Endothelial cell of umbilical vein (primary cell): Measurements from ENCODE around the gene TEX101. TPM values are rescaled to one million over a fixed set of nuclear protein-coding genes. Genes with fewer than 3 reads are reported as not detected.

Experiments used
- BruUV-seq: library from RNA; stranded (reverse); fragments of 400-500 nt; replicated peaks from 2 replicates; lab custom pipeline; 2021; lab: Mats Ljungman, UMichigan
- CTCF ChIA-PET: fragments of 300-600, 350-600 bp; sonication (Branson Sonifier 250); formaldehyde crosslinking; loops from one replicate; lab custom pipeline; 2021; ENCODE audit warnings: antibody characterized with exemption, inconsistent platforms; lab: Charles Lee
- POLR2A ChIA-PET: fragments of 300-600, 350-600 bp; sonication (Branson Sonifier 250); formaldehyde crosslinking; loops from one replicate; lab custom pipeline; 2021; ENCODE audit warnings: antibody characterized with exemption, inconsistent platforms; lab: Charles Lee
- DNase-seq: peaks from one replicate; pipeline ENCODE4 v3.0.0-alpha.2; 2011; ENCODE audit warnings: low read depth, low spot score
- FAIRE-seq: peaks from 2 replicates; lab custom pipeline; 2011; peaks lifted over from hg19 to GRCh38; lab: Jason Lieb, UNC
- H2AFZ ChIP-seq: 2 replicates; pipeline ENCODE4 v1.6.0; 2012; ENCODE audit warnings: low read depth, low read length, control low read depth, inconsistent platforms
- H3K27ac ChIP-seq: 2 replicates; pipeline ENCODE4 v1.5.1; 2011; ENCODE audit warnings: low read depth, mild to moderate bottlenecking, control low read depth, low read length, moderate library complexity; ENCODE audit not compliant: insufficient read depth
- H3K27me3 ChIP-seq, 2 experiments: 2 replicates each; pipeline versions ENCODE4 v1.6.0 to v1.6.1; 2011; ENCODE audit warnings: low read length in 2 of 2, mixed read lengths in 1 of 2; ENCODE audit not compliant: control insufficient read depth in 2 of 2, insufficient read depth in 2 of 2
- H3K36me3 ChIP-seq, 2 experiments: 2 replicates in 1 of 2; 3 replicates in 1 of 2; pipeline ENCODE4 v1.5.1; 2011; ENCODE audit warnings: low read length in 2 of 2, mild to moderate bottlenecking in 1 of 2, moderate library complexity in 1 of 2; ENCODE audit not compliant: control insufficient read depth in 2 of 2, insufficient read depth in 2 of 2; ENCODE audit errors: extremely low read depth in 1 of 2
- H3K4me1 ChIP-seq: 3 replicates; pipeline ENCODE4 v1.5.1; 2011; ENCODE audit warnings: mild to moderate bottlenecking, low read length; ENCODE audit not compliant: control insufficient read depth, insufficient read depth; ENCODE audit errors: extremely low read depth
- H3K4me2 ChIP-seq: 2 replicates; pipeline ENCODE4 v1.6.1; 2011; ENCODE audit warnings: low read length, control low read depth, mixed read lengths; ENCODE audit not compliant: insufficient read depth
- H3K4me3 ChIP-seq, 3 experiments: fragments of 200-600 bp in 1 of 3; sonication (generic), shearing (Covaris generic) in 1 of 3; replicated peaks in 1 of 3; 2 replicates each; pipeline ENCODE4 v1.5.1; 2011 to 2016; ENCODE audit warnings: control low read depth in 3 of 3, low read length in 3 of 3, mild to moderate bottlenecking in 2 of 3, inconsistent platforms in 1 of 3, low read depth in 1 of 3, moderate library complexity in 1 of 3; ENCODE audit not compliant: insufficient read depth in 1 of 3
- H3K79me2 ChIP-seq: 2 replicates; pipeline ENCODE4 v1.6.0; 2012; ENCODE audit warnings: low read length, inconsistent platforms; ENCODE audit not compliant: control insufficient read depth, insufficient read depth
- H3K9ac ChIP-seq: replicated peaks from 2 replicates; pipeline ENCODE3; 2011; ENCODE audit warnings: low read length, control low read depth; ENCODE audit not compliant: insufficient read depth; ENCODE audit errors: extremely low read depth
- H3K9me1 ChIP-seq: replicated peaks from 3 replicates; pipeline ENCODE4 v1.6.0; 2011; ENCODE audit warnings: mild to moderate bottlenecking, low read length; ENCODE audit not compliant: control insufficient read depth, insufficient read depth; ENCODE audit errors: extremely low read depth
- H3K9me3 ChIP-seq: replicated peaks from 2 replicates; pipeline ENCODE4 v1.5.1; 2012; ENCODE audit warnings: low read length, inconsistent platforms; ENCODE audit not compliant: control insufficient read depth, insufficient read depth
- H4K20me1 ChIP-seq: replicated peaks from 2 replicates; pipeline ENCODE3; 2011; ENCODE audit warnings: mild to moderate bottlenecking, low read length; ENCODE audit not compliant: control insufficient read depth, insufficient read depth; ENCODE audit errors: extremely low read depth
- CTCF ChIP-seq, 2 donors: IDR thresholded peaks; 1 replicate in 1 of 2; 2 replicates in 1 of 2; pipeline ENCODE4 v1.5.1; 2011; ENCODE audit warnings: low read length in 2 of 2, mild to moderate bottlenecking in 2 of 2, moderate library complexity in 2 of 2, control low read depth in 1 of 2, inconsistent platforms in 1 of 2, low read depth in 1 of 2; ENCODE audit not compliant: insufficient read depth in 1 of 2; ENCODE audit errors: extremely low read depth in 1 of 2
- EZH2 ChIP-seq: IDR thresholded peaks from 2 replicates; pipeline ENCODE4 v1.6.1; 2012; ENCODE audit warnings: borderline replicate concordance, low read depth, mild to moderate bottlenecking, moderate library complexity, low read length, inconsistent platforms; ENCODE audit not compliant: severe bottlenecking
- FOS ChIP-seq: IDR thresholded peaks from 2 replicates; pipeline ENCODE4 v1.6.1; 2011; ENCODE audit warnings: mild to moderate bottlenecking, low read length, moderate library complexity, borderline replicate concordance; ENCODE audit not compliant: insufficient read depth
- GATA2 ChIP-seq: IDR thresholded peaks from 2 replicates; pipeline ENCODE4 v1.7.0; 2011; ENCODE audit warnings: low read depth, mild to moderate bottlenecking, moderate library complexity, mixed read lengths, low read length; ENCODE audit not compliant: insufficient read length, insufficient read depth
- JUN ChIP-seq: IDR thresholded peaks from 2 replicates; pipeline ENCODE4 v1.6.1; 2011; ENCODE audit warnings: borderline replicate concordance, low read depth; ENCODE audit not compliant: insufficient read length, insufficient read depth
- MAX ChIP-seq: IDR thresholded peaks from 2 replicates; pipeline ENCODE4 v1.6.1; 2011; ENCODE audit not compliant: insufficient read depth, insufficient read length
- MYC ChIP-seq: IDR thresholded peaks from one replicate; pipeline ENCODE4 v1.6.1; 2011; ENCODE audit warnings: mild to moderate bottlenecking, low read depth, low read length
- POLR2A ChIP-seq: IDR thresholded peaks from 2 replicates; pipeline ENCODE4 v1.6.1; 2012; ENCODE audit warnings: low read depth, mild to moderate bottlenecking, control low read depth, low read length
- POLR2AphosphoS5 ChIP-seq: IDR thresholded peaks from 2 replicates; pipeline ENCODE4 v1.6.1; 2012; ENCODE audit warnings: low read depth, mild to moderate bottlenecking, control low read depth, low read length, moderate library complexity; ENCODE audit not compliant: insufficient read depth
- dilution Hi-C: fragments of 300-500 bp; cut with MboI; formaldehyde crosslinking; loops from one replicate; pipeline ENCODE4 v1.15.0; 2019; ENCODE audit warnings: low sequenced_read_pairs; ENCODE audit not compliant: extremely low pct_ligation_motif_present
- intact Hi-C: fragments of 100-400 bp; cut with micrococcal nuclease; formaldehyde crosslinking; loops from one replicate; pipeline ENCODE4 v1.10.0; 2022
- polyA plus RNA-seq, 4 experiments: library from polyadenylated mRNA; depleted of rRNA in 3 of 4; stranded (reverse) in 3 of 4; unstranded in 1 of 4; fragments of >200 nt; gene quantifications; 2 replicates each; pipeline versions ENCODE4 v1.2.1 to v1.2.3, GENCODE V29; 2011 to 2012; ENCODE audit warnings: missing spikeins in 1 of 4
- total RNA-seq: library from RNA; stranded (reverse); gene quantifications from 2 replicates; pipeline ENCODE4 v1.2.3, GENCODE V29; 2021

Gene TEX101
- total and polyA plus RNA-seq, 2 donors (not counting 3 experiments of a cell fraction or from before 2014, with no cell fraction given): not detected

- Histone ChIP-seq H2AFZ (no peak overlapping the region), H3K4me1 (peaks cover 2% of the 10 kb centered on the region), H3K4me2 (no peak overlapping the region), H3K9me3 (no peaks in the 10 kb centered on the region), H4K20me1 (no peaks in the 10 kb centered on the region), H3K27me3 (no peaks in the 10 kb centered on the region), H3K79me2 (no peaks in the 10 kb centered on the region), H3K36me3 (no peaks in the 10 kb centered on the region), H3K4me3 (no peak overlapping the region), H3K27ac (no peak overlapping the region), H3K9me1 (no peaks in the 10 kb centered on the region), H3K9ac (no peak overlapping the region)
- intact Hi-C loops: no loop called here
- CTCF ChIA-PET: interaction anchor here (0.8 to 3.4 kb wide), 2 partner anchors 9 to 90 kb away, joined by 3 to 108 read pairs; no protein-coding TSS in a partner anchor
- BruUV-seq: no TSS peak
- no peak for DNase-seq
- TF ChIP-seq FOS (no peak), GATA2 (no peak), JUN (no peak), POLR2A (no peak), MYC (no peak), EZH2 (no peak), POLR2AphosphoS5 (no peak), MAX (no peak), CTCF (IDR thresholded peaks at IDR 0.05; ENCODE audit: extremely low read depth in 1 of 2, insufficient read depth in 1 of 2, low read depth in 1 of 2, low read length in 2 of 2) (no peak)
- POLR2A ChIA-PET: interaction anchor here (0.7 kb wide), 1 partner anchor 393 kb away, joined by 3 read pairs; no protein-coding TSS in a partner anchor
- dilution Hi-C loops: no loop called here
- FAIRE-seq: no peak
These were observed 15.5 kb downstream of the TEX101 start for GRCh38 chr19:43430142-43430710.
